KMS-11 (cell line): Measurements from ENCODE around the gene ABCC6.
"Not testable (repeated sequence)": the region's sequence is repeated elsewhere in the genome, so short reads cannot be mapped to it uniquely, and the experiment has no call there.

Experiments
- H2AFZ ChIP-seq: fragments of 200-600 bp; sonication (generic); 2 replicates; pipeline ENCODE4 v1.6.1; 2016; ENCODE audit warnings: antibody characterized with exemption, mixed run types, low read depth
- H3K27ac ChIP-seq: fragments of 200-600 bp; sonication (generic); 2 replicates; pipeline ENCODE4 v1.6.1; 2016; ENCODE audit warnings: mild to moderate bottlenecking, mixed run types
- H3K27me3 ChIP-seq: fragments of 200-600 bp; sonication (generic); 2 replicates; pipeline ENCODE4 v1.6.1; 2017; ENCODE audit warnings: mild to moderate bottlenecking, low read depth, mixed run types, moderate library complexity; ENCODE audit not compliant: insufficient read depth
- H3K36me3 ChIP-seq: fragments of 200-600 bp; sonication (generic); 2 replicates; pipeline ENCODE4 v1.6.1; 2017; ENCODE audit warnings: mild to moderate bottlenecking, mixed run types; ENCODE audit not compliant: insufficient read depth
- H3K4me1 ChIP-seq: fragments of 200-600 bp; sonication (generic); 2 replicates; pipeline ENCODE4 v1.6.1; 2016; ENCODE audit warnings: mild to moderate bottlenecking, low read depth, mixed run types; ENCODE audit not compliant: poor library complexity, severe bottlenecking
- H3K4me2 ChIP-seq: fragments of 200-600 bp; sonication (generic); 2 replicates; pipeline ENCODE4 v1.7.0; 2016; ENCODE audit warnings: mild to moderate bottlenecking, mixed run types
- H3K4me3 ChIP-seq: fragments of 200-600 bp; sonication (generic); IDR thresholded peaks from 2 replicates; pipeline ENCODE4 v1.6.1; 2017; ENCODE audit warnings: low read depth, low read length, mixed read lengths; ENCODE audit not compliant: insufficient read depth
- H3K79me2 ChIP-seq: fragments of 200-600 bp; sonication (generic); 2 replicates; pipeline ENCODE4 v1.6.1; 2016; ENCODE audit warnings: low read depth, mixed run types; ENCODE audit not compliant: insufficient read depth
- H3K9ac ChIP-seq: fragments of 200-600 bp; sonication (generic); 2 replicates; pipeline ENCODE4 v1.6.1; 2016; ENCODE audit warnings: mild to moderate bottlenecking, mixed run types
- H4K20me1 ChIP-seq: fragments of 200-600 bp; sonication (generic); 2 replicates; pipeline ENCODE4 v1.6.1; 2016; ENCODE audit warnings: mild to moderate bottlenecking, mixed run types; ENCODE audit not compliant: insufficient read depth
- TF ChIP-seq, protein P1 (sequence below): fragments of 200-600 bp; sonication (generic); conservative IDR thresholded peaks from 2 replicates; pipeline ENCODE4 v1.6.1; 2017; ENCODE audit warnings: low read depth, mild to moderate bottlenecking, antibody characterized with exemption, low read length, moderate library complexity, mixed read lengths

ABCC6 gene

DNA sequence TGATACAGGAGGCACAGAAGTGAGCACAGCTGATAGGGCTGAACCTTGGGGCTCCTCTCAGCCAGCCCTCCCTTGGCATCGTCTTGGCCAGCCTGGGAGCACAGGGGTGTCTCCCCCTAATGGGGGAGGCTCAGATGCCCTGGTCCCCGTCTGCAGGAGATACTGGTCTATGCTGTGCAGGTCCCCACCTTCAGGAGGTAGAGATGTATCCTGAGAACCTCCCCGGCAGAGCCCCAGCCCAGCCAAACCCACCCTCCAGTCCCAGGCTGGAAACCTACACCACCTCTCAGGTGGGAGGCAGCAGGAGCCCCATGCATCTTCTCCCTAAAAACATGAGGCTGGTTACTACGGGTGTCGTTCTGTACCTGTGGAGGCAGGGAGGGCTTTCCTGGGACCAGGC is 38.7 kb downstream of the ABCC6 start:
- Histone ChIP-seq H3K36me3 (no peaks in the 10 kb centered on the region), H3K27ac (no peak overlapping the region), H3K27me3 (no peaks in the 10 kb centered on the region), H3K4me2 (no peak overlapping the region), H3K79me2 (no peaks in the 10 kb centered on the region), H3K9ac (no peak overlapping the region), H4K20me1 (no peaks in the 10 kb centered on the region), H3K4me1 (no peaks in the 10 kb centered on the region), H3K4me3 (no peak overlapping the region), H2AFZ (no peak overlapping the region)
- TF ChIP-seq, protein P1, sequence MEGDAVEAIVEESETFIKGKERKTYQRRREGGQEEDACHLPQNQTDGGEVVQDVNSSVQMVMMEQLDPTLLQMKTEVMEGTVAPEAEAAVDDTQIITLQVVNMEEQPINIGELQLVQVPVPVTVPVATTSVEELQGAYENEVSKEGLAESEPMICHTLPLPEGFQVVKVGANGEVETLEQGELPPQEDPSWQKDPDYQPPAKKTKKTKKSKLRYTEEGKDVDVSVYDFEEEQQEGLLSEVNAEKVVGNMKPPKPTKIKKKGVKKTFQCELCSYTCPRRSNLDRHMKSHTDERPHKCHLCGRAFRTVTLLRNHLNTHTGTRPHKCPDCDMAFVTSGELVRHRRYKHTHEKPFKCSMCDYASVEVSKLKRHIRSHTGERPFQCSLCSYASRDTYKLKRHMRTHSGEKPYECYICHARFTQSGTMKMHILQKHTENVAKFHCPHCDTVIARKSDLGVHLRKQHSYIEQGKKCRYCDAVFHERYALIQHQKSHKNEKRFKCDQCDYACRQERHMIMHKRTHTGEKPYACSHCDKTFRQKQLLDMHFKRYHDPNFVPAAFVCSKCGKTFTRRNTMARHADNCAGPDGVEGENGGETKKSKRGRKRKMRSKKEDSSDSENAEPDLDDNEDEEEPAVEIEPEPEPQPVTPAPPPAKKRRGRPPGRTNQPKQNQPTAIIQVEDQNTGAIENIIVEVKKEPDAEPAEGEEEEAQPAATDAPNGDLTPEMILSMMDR = no peak

DNA sequence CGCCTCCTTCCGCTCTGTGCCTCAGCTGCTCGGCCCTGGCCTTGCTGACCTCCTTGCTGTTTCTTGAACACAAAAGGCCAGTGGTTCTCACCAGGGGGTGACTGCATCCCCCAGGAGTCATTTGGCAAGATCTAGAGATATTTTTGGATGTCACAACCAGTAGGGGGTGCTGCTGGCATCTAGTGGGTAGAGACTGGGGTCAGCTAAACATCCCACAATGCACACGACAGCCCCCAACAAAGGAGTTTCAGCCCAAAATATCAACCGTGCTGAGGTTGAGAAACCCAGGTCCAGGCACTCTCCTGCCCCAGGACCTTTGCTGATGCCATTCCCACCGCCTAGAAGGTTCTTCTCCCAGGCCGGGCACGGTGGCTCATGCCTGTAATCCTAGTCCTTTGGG is 39.7 kb downstream of the ABCC6 start:
- Histone ChIP-seq H3K4me2 (no peak overlapping the region), H2AFZ (no peak overlapping the region), H3K79me2 (no peaks in the 10 kb centered on the region), H3K4me3 (no peak overlapping the region), H3K27ac (no peak overlapping the region), H3K9ac (no peak overlapping the region), H3K4me1 (no peaks in the 10 kb centered on the region), H3K36me3 (no peaks in the 10 kb centered on the region), H3K27me3 (no peaks in the 10 kb centered on the region), H4K20me1 (no peaks in the 10 kb centered on the region)
- TF ChIP-seq, protein P1 = peak; percentile 40; the same call in 1 of the 2 replicates

GRCh38 chr16:16182918-16183317 is 40.4 kb downstream of the ABCC6 start:
- no peaks in the 10 kb centered on the region for H3K27me3 ChIP-seq
- no peak overlapping the region for H3K27ac ChIP-seq
- no peak overlapping the region for H3K4me3 ChIP-seq
- TF ChIP-seq, protein P1 = no peak
- no peak overlapping the region for H2AFZ ChIP-seq
- no peaks in the 10 kb centered on the region for H4K20me1 ChIP-seq
- H3K79me2 ChIP-seq = no peaks in the 10 kb centered on the region
- H3K36me3 ChIP-seq = no peaks in the 10 kb centered on the region
- no peak overlapping the region for H3K9ac ChIP-seq
- no peak overlapping the region for H3K4me2 ChIP-seq
- no peaks in the 10 kb centered on the region for H3K4me1 ChIP-seq

- not testable (repeated sequence) for H3K27ac ChIP-seq, H3K4me1 ChIP-seq, H3K4me2 ChIP-seq
These were observed 41.5 kb downstream of the ABCC6 start for GRCh38 chr16:16181748-16182147.

DNA sequence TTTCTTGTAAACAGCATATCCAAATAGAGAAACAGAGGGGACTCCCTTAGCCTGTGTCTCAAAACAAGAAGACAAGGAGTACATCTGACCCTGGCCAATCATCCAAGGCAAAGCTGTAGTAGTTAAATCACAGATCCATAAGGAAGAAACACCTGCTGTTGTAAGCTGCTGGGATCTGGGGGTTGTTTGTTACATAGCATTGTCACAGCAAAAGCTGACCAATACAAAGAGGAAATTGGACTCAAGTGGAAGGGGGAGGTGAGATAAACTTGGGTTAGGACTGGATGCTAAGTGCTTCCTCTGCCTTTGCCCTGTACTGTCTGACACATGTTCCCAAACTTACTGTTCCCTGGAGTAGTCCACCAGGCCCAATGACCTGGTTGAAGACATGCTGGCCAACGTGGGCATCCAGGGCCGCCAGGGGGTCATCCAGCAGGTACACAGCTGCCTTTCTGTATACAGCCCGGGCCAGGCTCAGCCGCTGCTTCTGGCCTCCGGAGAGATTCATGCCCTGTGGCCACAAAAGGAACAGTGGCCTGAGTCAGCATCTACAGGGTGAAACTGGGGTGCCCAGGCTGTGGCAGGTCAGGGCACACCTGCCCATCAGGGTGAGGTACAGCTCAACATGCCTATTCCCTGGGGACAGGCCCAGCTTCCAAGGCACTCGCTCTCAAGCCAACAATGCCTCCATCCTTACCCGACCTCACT is 44.7 kb downstream of the ABCC6 start:
- Histone ChIP-seq H3K4me2 (no peak overlapping the region), H3K4me1 (no peaks in the 10 kb centered on the region), H3K4me3 (no peak overlapping the region), H3K27me3 (no peaks in the 10 kb centered on the region), H4K20me1 (no peaks in the 10 kb centered on the region), H3K36me3 (no peaks in the 10 kb centered on the region), H3K9ac (no peak overlapping the region), H2AFZ (no peak overlapping the region), H3K79me2 (no peaks in the 10 kb centered on the region), H3K27ac (no peak overlapping the region)
- TF ChIP-seq, protein P1 = no peak

More at GRCh38 chr16:16181748-16182147, 41.5 kb downstream of the ABCC6 start:
- not testable (repeated sequence) for H2AFZ ChIP-seq, H3K9ac ChIP-seq, H3K27me3 ChIP-seq, H3K4me3 ChIP-seq, H3K79me2 ChIP-seq, H3K36me3 ChIP-seq, H4K20me1 ChIP-seq
